ENCODE results near the gene ZDHHC21.

Gene ZDHHC21

GRCh38 chr9:14660721-14661120 lies 32.5 kb downstream of the ZDHHC21 start:
- no peak overlapping the region for H3K27ac ChIP-seq
- no peak for TF ChIP-seq ZFX (IDR thresholded peaks at IDR 0.05)
- TF ChIP-seq CTCF (conservative IDR thresholded peaks at IDR 0.05): no peak

GRCh38 chr9:14654932-14655331 lies 38.3 kb downstream of the ZDHHC21 start:
- TF ChIP-seq ZFX (IDR thresholded peaks at IDR 0.05): no peak
- no peak for TF ChIP-seq CTCF (conservative IDR thresholded peaks at IDR 0.05)
- no peak overlapping the region for H3K27ac ChIP-seq

- no peak for TF ChIP-seq CTCF (conservative IDR thresholded peaks at IDR 0.05)
- no peak for TF ChIP-seq ZFX (IDR thresholded peaks at IDR 0.05)
- H3K27ac ChIP-seq: no peak overlapping the region
Measured at GRCh38 chr9:14653511-14653910, 39.7 kb downstream of the ZDHHC21 start.

- H3K27ac ChIP-seq: no peak overlapping the region
- TF ChIP-seq ZFX (IDR thresholded peaks at IDR 0.05): no peak
- peak; percentile 88 for TF ChIP-seq CTCF (conservative IDR thresholded peaks at IDR 0.05)
Measured at GRCh38 chr9:14652729-14653377, 40.4 kb downstream of the ZDHHC21 start.

- no peak for TF ChIP-seq CTCF (conservative IDR thresholded peaks at IDR 0.05)
- no peak for TF ChIP-seq ZFX (IDR thresholded peaks at IDR 0.05)
- no peak overlapping the region for H3K27ac ChIP-seq
Measured at GRCh38 chr9:14650596-14650995, 42.6 kb downstream of the ZDHHC21 start.

- TF ChIP-seq ZFX (IDR thresholded peaks at IDR 0.05) (no peak), CTCF (conservative IDR thresholded peaks at IDR 0.05) (no peak)
- H3K27ac ChIP-seq: no peak overlapping the region
Measured at GRCh38 chr9:14645648-14646047, 47.6 kb downstream of the ZDHHC21 start.

- TF ChIP-seq CTCF (conservative IDR thresholded peaks at IDR 0.05): no peak
- TF ChIP-seq ZFX (IDR thresholded peaks at IDR 0.05): no peak
- H3K27ac ChIP-seq: no peak overlapping the region
Measured at GRCh38 chr9:14640967-14641366, 52.3 kb downstream of the ZDHHC21 start.

Data from C4-2B (cell line).